OCI-LY7 (cell line): ENCODE data around the gene KIAA1549. TPM values are rescaled to one million over a fixed set of nuclear protein-coding genes. Genes with fewer than 3 reads are reported as not detected.

Experiments used
- BruUV-seq: library from RNA; stranded (reverse); fragments of 400-500 nt; replicated peaks from 2 replicates; lab custom pipeline; 2021; lab: Mats Ljungman, UMichigan
- CTCF ChIA-PET: fragments of 300-600 bp; sonication (Branson Sonifier 250); formaldehyde crosslinking; loops from one replicate; lab custom pipeline; 2022; ENCODE audit warnings: antibody characterized with exemption; ENCODE audit not compliant: unreplicated experiment; lab: Charles Lee
- POLR2A ChIA-PET: fragments of 300-600 bp; sonication (Branson Sonifier 250); formaldehyde crosslinking; loops from one replicate; lab custom pipeline; 2022; ENCODE audit warnings: antibody characterized with exemption; lab: Charles Lee
- DNase-seq: peaks from one replicate; pipeline ENCODE4 v3.0.0-alpha.2; 2015; ENCODE audit warnings: low spot score
- H2AFZ ChIP-seq: fragments of 200-600 bp; sonication (generic), shearing (Covaris generic); 2 replicates; pipeline ENCODE4 v1.6.1; 2014; ENCODE audit warnings: mild to moderate bottlenecking, antibody characterized with exemption, low read length, moderate library complexity
- H3K27ac ChIP-seq: fragments of 200-600 bp; sonication (generic); 2 replicates; pipeline ENCODE4 v1.5.1; 2014; ENCODE audit warnings: mixed run types, low read depth, mild to moderate bottlenecking, moderate library complexity, low read length, inconsistent platforms; ENCODE audit not compliant: poor library complexity, severe bottlenecking
- H3K36me3 ChIP-seq: fragments of 200-600 bp; sonication (generic); 2 replicates; pipeline ENCODE4 v1.6.1; 2014; ENCODE audit warnings: mild to moderate bottlenecking, antibody characterized with exemption, low read length, moderate library complexity, mixed read lengths; ENCODE audit not compliant: insufficient read depth
- H3K4me1 ChIP-seq: fragments of 200-600 bp; sonication (generic); 2 replicates; pipeline ENCODE4 v1.5.1; 2014; ENCODE audit warnings: mild to moderate bottlenecking, low read length; ENCODE audit not compliant: insufficient read depth, poor library complexity, severe bottlenecking
- H3K4me2 ChIP-seq: fragments of 200-600 bp; sonication (generic); 2 replicates; pipeline ENCODE4 v1.6.1; 2014; ENCODE audit warnings: mild to moderate bottlenecking, low read length
- H3K4me3 ChIP-seq: fragments of 200-600 bp; sonication (generic); 2 replicates; pipeline ENCODE4 v1.5.1; 2014; ENCODE audit warnings: mild to moderate bottlenecking, low read depth, low read length; ENCODE audit not compliant: poor library complexity, severe bottlenecking
- H3K79me2 ChIP-seq: fragments of 200-600 bp; sonication (generic); 2 replicates; pipeline ENCODE4 v1.6.1; 2016; ENCODE audit warnings: low read depth, mild to moderate bottlenecking, low read length, moderate library complexity, mixed read lengths; ENCODE audit not compliant: insufficient read depth
- H3K9me2 ChIP-seq: fragments of 200-600 bp; sonication (generic); 2 replicates; pipeline ENCODE4 v1.6.1; 2016; ENCODE audit warnings: mild to moderate bottlenecking, low read length, mixed read lengths; ENCODE audit not compliant: insufficient read depth
- H3K9me3 ChIP-seq: fragments of 200-600 bp; sonication (generic); 2 replicates; pipeline ENCODE4 v1.6.1; 2014; ENCODE audit warnings: mild to moderate bottlenecking, mixed run types, low read length, mixed read lengths
- H4K20me1 ChIP-seq: fragments of 200-600 bp; sonication (generic); 2 replicates; pipeline ENCODE4 v1.6.1; 2014; ENCODE audit warnings: mild to moderate bottlenecking, antibody characterized with exemption, low read length, moderate library complexity, mixed read lengths; ENCODE audit not compliant: insufficient read depth
- EZH2phosphoT487 ChIP-seq: fragments of 200-600 bp; sonication (generic); IDR thresholded peaks from 2 replicates; pipeline ENCODE4 v1.6.1; 2018; ENCODE audit warnings: low read depth, borderline replicate concordance, mild to moderate bottlenecking, mixed run types, antibody characterized with exemption, low read length, moderate library complexity, mixed read lengths
- intact Hi-C: fragments of 100-400 bp; cut with micrococcal nuclease; formaldehyde crosslinking; loops from one replicate; pipeline ENCODE4 v1.10.0; 2022; ENCODE audit not compliant: unreplicated experiment
- total RNA-seq, 2 experiments: library from RNA; depleted of rRNA in 1 of 2; stranded (reverse); fragments of >200 nt in 1 of 2; shearing (Covaris generic) in 1 of 2; gene quantifications; 2 replicates each; pipeline ENCODE4 v1.2.3, GENCODE V29; 2014 to 2022
- TF ChIP-seq, protein P1 (sequence below): fragments of 200-600 bp; sonication (generic); conservative IDR thresholded peaks from 2 replicates; pipeline ENCODE4 v1.5.1; 2014; ENCODE audit warnings: mild to moderate bottlenecking, antibody characterized with exemption, low read length, moderate library complexity, mixed read lengths

The KIAA1549 gene
- total RNA-seq, 2 experiments from 2014 or later = 0.03 to 3.0 TPM

- Histone ChIP-seq H3K27ac (no peak overlapping the region), H3K79me2 (no peaks in the 10 kb centered on the region), H3K36me3 (no peaks in the 10 kb centered on the region), H3K4me2 (no peak overlapping the region), H3K9me3 (no peaks in the 10 kb centered on the region), H4K20me1 (no peaks in the 10 kb centered on the region), H3K4me3 (no peak overlapping the region), H2AFZ (no peak overlapping the region), H3K4me1 (no peaks in the 10 kb centered on the region), H3K9me2 (no peaks in the 10 kb centered on the region)
- ChIA-PET CTCF (no interaction called here), POLR2A (interaction anchor here (0.6 kb wide), 1 partner anchor 528 kb away, joined by 3 read pairs; no protein-coding TSS in a partner anchor)
- BruUV-seq = no TSS peak
- TF ChIP-seq, protein P1, sequence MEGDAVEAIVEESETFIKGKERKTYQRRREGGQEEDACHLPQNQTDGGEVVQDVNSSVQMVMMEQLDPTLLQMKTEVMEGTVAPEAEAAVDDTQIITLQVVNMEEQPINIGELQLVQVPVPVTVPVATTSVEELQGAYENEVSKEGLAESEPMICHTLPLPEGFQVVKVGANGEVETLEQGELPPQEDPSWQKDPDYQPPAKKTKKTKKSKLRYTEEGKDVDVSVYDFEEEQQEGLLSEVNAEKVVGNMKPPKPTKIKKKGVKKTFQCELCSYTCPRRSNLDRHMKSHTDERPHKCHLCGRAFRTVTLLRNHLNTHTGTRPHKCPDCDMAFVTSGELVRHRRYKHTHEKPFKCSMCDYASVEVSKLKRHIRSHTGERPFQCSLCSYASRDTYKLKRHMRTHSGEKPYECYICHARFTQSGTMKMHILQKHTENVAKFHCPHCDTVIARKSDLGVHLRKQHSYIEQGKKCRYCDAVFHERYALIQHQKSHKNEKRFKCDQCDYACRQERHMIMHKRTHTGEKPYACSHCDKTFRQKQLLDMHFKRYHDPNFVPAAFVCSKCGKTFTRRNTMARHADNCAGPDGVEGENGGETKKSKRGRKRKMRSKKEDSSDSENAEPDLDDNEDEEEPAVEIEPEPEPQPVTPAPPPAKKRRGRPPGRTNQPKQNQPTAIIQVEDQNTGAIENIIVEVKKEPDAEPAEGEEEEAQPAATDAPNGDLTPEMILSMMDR = no peak
- no peak for TF ChIP-seq EZH2phosphoT487
- intact Hi-C loops = no loop called here
- no peak for DNase-seq
These were observed 143.6 kb downstream of the KIAA1549 start for GRCh38 chr7:138837627-138838026.

GRCh38 chr7:138835087-138835486 is 146.1 kb downstream of the KIAA1549 start:
- intact Hi-C loops = no loop called here
- no TSS peak for BruUV-seq
- Histone ChIP-seq H3K9me2 (no peaks in the 10 kb centered on the region), H2AFZ (no peak overlapping the region), H3K79me2 (no peaks in the 10 kb centered on the region), H3K4me1 (no peaks in the 10 kb centered on the region), H3K4me2 (no peak overlapping the region), H3K9me3 (no peaks in the 10 kb centered on the region), H3K27ac (no peak overlapping the region), H3K4me3 (no peak overlapping the region), H3K36me3 (no peaks in the 10 kb centered on the region), H4K20me1 (no peaks in the 10 kb centered on the region)
- CTCF ChIA-PET = no interaction called here
- POLR2A ChIA-PET = no interaction called here
- TF ChIP-seq, protein P1 = no peak
- TF ChIP-seq EZH2phosphoT487 = no peak
- DNase-seq = no peak

- Histone ChIP-seq H3K79me2 (no peaks in the 10 kb centered on the region), H3K36me3 (no peaks in the 10 kb centered on the region), H3K4me2 (no peak overlapping the region), H3K9me2 (no peaks in the 10 kb centered on the region), H3K27ac (no peak overlapping the region), H3K4me1 (no peaks in the 10 kb centered on the region), H3K4me3 (no peak overlapping the region), H4K20me1 (no peaks in the 10 kb centered on the region), H2AFZ (no peak overlapping the region), H3K9me3 (no peaks in the 10 kb centered on the region)
- ChIA-PET CTCF (no interaction called here), POLR2A (no interaction called here)
- no TSS peak for BruUV-seq
- TF ChIP-seq, protein P1 = no peak
- no peak for TF ChIP-seq EZH2phosphoT487
- intact Hi-C loops = no loop called here
- DNase-seq = no peak
These were observed 146.6 kb downstream of the KIAA1549 start for GRCh38 chr7:138834583-138834982.
